ENCODE measurements around the gene SLC9A9.

SLC9A9 gene

GRCh38 chr3:143676747-143677146 lies 171.5 kb downstream of the SLC9A9 start:
- no peak for DNase-seq

- DNase-seq: no peak
Observed at GRCh38 chr3:143676021-143676420, 172.2 kb downstream of the SLC9A9 start.

GRCh38 chr3:143674100-143674968 lies 173.9 kb downstream of the SLC9A9 start:
- peak; percentile 86 to 93 for DNase-seq

- DNase-seq: no peak
Observed at GRCh38 chr3:143672396-143673165, 175.7 kb downstream of the SLC9A9 start.

- no peak for DNase-seq
Observed at GRCh38 chr3:143671626-143672025, 176.6 kb downstream of the SLC9A9 start.

GRCh38 chr3:143668924-143669790 lies 179.1 kb downstream of the SLC9A9 start:
- no peak for DNase-seq

GRCh38 chr3:143668385-143668784 lies 179.9 kb downstream of the SLC9A9 start:
- no peak for DNase-seq

- DNase-seq: no peak
Observed at GRCh38 chr3:143661677-143662076, 186.6 kb downstream of the SLC9A9 start.

GRCh38 chr3:143658861-143659260 lies 189.4 kb downstream of the SLC9A9 start:
- peak in 1 of 2 experiments; percentile 57 for DNase-seq

- DNase-seq: no peak
Observed at GRCh38 chr3:143658116-143658515, 190.2 kb downstream of the SLC9A9 start.

- DNase-seq: no peak
Observed at GRCh38 chr3:143657391-143657790, 190.9 kb downstream of the SLC9A9 start.

GRCh38 chr3:143654906-143655305 lies 193.4 kb downstream of the SLC9A9 start:
- no peak for DNase-seq

GRCh38 chr3:143653935-143654334 lies 194.3 kb downstream of the SLC9A9 start:
- DNase-seq: no peak

GRCh38 chr3:143653493-143653892 lies 194.8 kb downstream of the SLC9A9 start:
- no peak for DNase-seq

- DNase-seq: no peak
Observed at GRCh38 chr3:143652118-143652517, 196.2 kb downstream of the SLC9A9 start.

- no peak for DNase-seq
Observed at GRCh38 chr3:143650827-143651226, 197.4 kb downstream of the SLC9A9 start.

- DNase-seq: no peak
Observed at GRCh38 chr3:143650120-143650519, 198.1 kb downstream of the SLC9A9 start.

GRCh38 chr3:143648708-143649107 lies 199.6 kb downstream of the SLC9A9 start:
- peak in 1 of 2 experiments; percentile 15 for DNase-seq

GRCh38 chr3:143648218-143648617 lies 200.1 kb downstream of the SLC9A9 start:
- DNase-seq: no peak

GRCh38 chr3:143644370-143645089 lies 203.7 kb downstream of the SLC9A9 start:
- peak; percentile 72 to 89 for DNase-seq

GRCh38 chr3:143643905-143644304 lies 204.4 kb downstream of the SLC9A9 start:
- no peak for DNase-seq

GRCh38 chr3:143640774-143641173 lies 207.5 kb downstream of the SLC9A9 start:
- DNase-seq: no peak
